Nephron (organoid): ENCODE measurements around the gene PDILT.

Experiments
- H3K27ac Mint-ChIP-seq, 3 experiments: 2 replicates each; pipeline ENCODE4 v1.8.0; 2020; ENCODE audit warnings: mixed read lengths in 3 of 3, mild to moderate bottlenecking in 2 of 3, moderate library complexity in 1 of 3
- H3K27me3 Mint-ChIP-seq: 2 replicates; pipeline ENCODE4 v1.8.0; 2021; ENCODE audit warnings: low read depth, mild to moderate bottlenecking, moderate library complexity, mixed read lengths
- H3K36me3 Mint-ChIP-seq: 2 replicates; pipeline ENCODE4 v1.8.0; 2020; ENCODE audit warnings: low read depth, mixed read lengths
- H3K4me1 Mint-ChIP-seq: 2 replicates; pipeline ENCODE4 v1.8.0; 2020; ENCODE audit warnings: mixed read lengths
- H3K4me3 Mint-ChIP-seq, 3 experiments: 2 replicates each; pipeline ENCODE4 v1.8.0; 2020; ENCODE audit warnings: mild to moderate bottlenecking in 3 of 3, mixed read lengths in 3 of 3, moderate library complexity in 2 of 3
- H3K9me3 Mint-ChIP-seq: 2 replicates; pipeline ENCODE4 v1.8.0; 2020; ENCODE audit warnings: mixed read lengths
- CTCF ChIP-seq, 3 experiments: fragments of 200-600 bp; sonication (generic); IDR thresholded peaks; one replicate each; pipeline ENCODE4 v1.5.0; 2021; ENCODE audit warnings: antibody characterized with exemption in 3 of 3; ENCODE audit not compliant: unreplicated experiment in 3 of 3

PDILT gene

GRCh38 chr16:20401066-20401465 lies 3.5 kb downstream of the PDILT start:
- Mint-ChIP-seq H3K36me3 (no peaks in the 10 kb centered on the region), H3K9me3 (no peaks in the 10 kb centered on the region), H3K27ac (no peak overlapping the region), H3K27me3 (peaks cover 5% of the 10 kb centered on the region), H3K4me1 (no peaks in the 10 kb centered on the region), H3K4me3 (no peak overlapping the region)
- no peak for TF ChIP-seq CTCF (IDR thresholded peaks at IDR 0.05; ENCODE audit: unreplicated experiment in 3 of 3)

GRCh38 chr16:20399185-20399584 lies 5.4 kb downstream of the PDILT start:
- peaks cover 5% of the 10 kb centered on the region for H3K27me3 Mint-ChIP-seq
- no peaks in the 10 kb centered on the region for H3K36me3 Mint-ChIP-seq
- no peaks in the 10 kb centered on the region for H3K4me1 Mint-ChIP-seq
- no peaks in the 10 kb centered on the region for H3K9me3 Mint-ChIP-seq
- no peak for TF ChIP-seq CTCF (IDR thresholded peaks at IDR 0.05; ENCODE audit: unreplicated experiment in 3 of 3)
- no peak overlapping the region for H3K4me3 Mint-ChIP-seq
- no peak overlapping the region for H3K27ac Mint-ChIP-seq

- Mint-ChIP-seq H3K27me3 (peaks cover 5% of the 10 kb centered on the region), H3K9me3 (no peaks in the 10 kb centered on the region), H3K4me1 (peaks cover 6% of the 10 kb centered on the region), H3K27ac (no peak overlapping the region), H3K36me3 (no peaks in the 10 kb centered on the region), H3K4me3 (no peak overlapping the region)
- no peak for TF ChIP-seq CTCF (IDR thresholded peaks at IDR 0.05; ENCODE audit: unreplicated experiment in 3 of 3)
Observed at GRCh38 chr16:20398603-20399002, 5.9 kb downstream of the PDILT start.

- H3K4me1 Mint-ChIP-seq = peaks cover 12% of the 10 kb centered on the region
Observed at GRCh38 chr16:20397468-20398074, 7.0 kb downstream of the PDILT start.

GRCh38 chr16:20396846-20397467 lies 7.6 kb downstream of the PDILT start:
- Mint-ChIP-seq H3K36me3 (no peaks in the 10 kb centered on the region), H3K9me3 (no peaks in the 10 kb centered on the region), H3K27ac (no peak overlapping the region), H3K4me1 (peaks cover 12% of the 10 kb centered on the region), H3K27me3 (peaks cover 2% of the 10 kb centered on the region), H3K4me3 (no peak overlapping the region)
- TF ChIP-seq CTCF (IDR thresholded peaks at IDR 0.05; ENCODE audit: unreplicated experiment in 3 of 3) = no peak

More at GRCh38 chr16:20397468-20398074, 7.0 kb downstream of the PDILT start:
- Mint-ChIP-seq H3K27me3 (peaks cover 5% of the 10 kb centered on the region), H3K27ac (no peak overlapping the region), H3K36me3 (no peaks in the 10 kb centered on the region), H3K9me3 (no peaks in the 10 kb centered on the region), H3K4me3 (no peak overlapping the region)
- TF ChIP-seq CTCF (IDR thresholded peaks at IDR 0.05; ENCODE audit: unreplicated experiment in 3 of 3) = no peak

- H3K27me3 Mint-ChIP-seq = no peaks in the 10 kb centered on the region
- peaks cover 12% of the 10 kb centered on the region for H3K4me1 Mint-ChIP-seq
- H3K4me3 Mint-ChIP-seq = no peak overlapping the region
- TF ChIP-seq CTCF (IDR thresholded peaks at IDR 0.05; ENCODE audit: unreplicated experiment in 3 of 3) = no peak
- no peak overlapping the region for H3K27ac Mint-ChIP-seq
- no peaks in the 10 kb centered on the region for H3K36me3 Mint-ChIP-seq
- H3K9me3 Mint-ChIP-seq = no peaks in the 10 kb centered on the region
Observed at GRCh38 chr16:20395946-20396345, 8.6 kb downstream of the PDILT start.
